ENCODE data around the gene LTB4R2.

Gene LTB4R2

DNA sequence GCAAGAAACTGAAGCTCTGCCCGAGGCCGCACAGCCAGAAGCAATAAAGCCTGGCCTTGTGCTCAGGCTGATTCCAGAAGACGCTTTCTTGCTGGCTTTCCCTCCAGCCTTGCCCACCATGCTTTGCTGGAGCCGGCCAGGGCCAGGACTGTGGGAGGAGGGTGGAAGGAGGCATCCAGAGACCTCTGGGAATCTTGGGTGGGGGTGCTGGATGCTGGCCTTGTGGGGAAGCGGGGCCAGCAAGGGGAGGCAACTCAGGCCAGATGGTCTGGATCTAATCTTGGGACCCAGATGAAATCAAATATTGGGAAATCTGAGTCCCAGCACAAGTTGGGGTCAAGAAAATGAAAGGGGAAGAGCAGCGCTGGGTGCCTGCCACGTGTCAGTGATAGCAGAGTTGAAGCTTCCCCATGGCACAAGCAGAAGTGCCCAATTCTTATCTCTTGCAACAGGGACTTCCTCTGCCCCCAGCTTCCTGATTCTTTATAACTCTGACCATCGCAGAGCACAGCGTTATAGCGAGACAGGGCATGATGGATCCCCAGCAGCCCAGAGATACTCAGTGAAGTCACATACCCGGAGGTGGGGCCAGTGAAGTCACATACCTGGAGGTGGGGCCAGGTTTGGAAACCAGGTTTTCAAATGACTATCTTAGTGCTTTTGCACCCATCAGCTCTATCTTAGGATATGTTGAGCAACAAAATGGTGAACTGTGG, 32.2 kb upstream of the LTB4R2 start:
- DNase-seq: peak; percentile 53

DNA sequence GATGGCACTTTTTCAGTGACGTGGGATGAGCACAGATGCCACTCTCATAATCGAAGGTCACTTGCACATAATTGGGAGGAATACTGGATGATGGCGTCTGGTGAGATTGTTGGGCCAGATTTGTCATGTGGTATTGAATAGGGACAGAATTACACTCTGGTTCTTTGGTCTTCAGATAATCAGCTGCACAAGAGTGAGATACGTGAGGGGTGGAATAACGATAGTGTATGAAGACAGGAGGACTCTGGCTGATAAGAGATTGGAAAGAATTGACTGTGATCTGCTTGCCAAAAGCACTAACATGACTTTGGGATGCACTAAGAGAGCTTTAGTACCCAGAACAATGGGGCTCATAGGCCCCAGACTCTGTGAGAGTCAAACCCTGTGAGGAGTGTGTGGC, 31.5 kb upstream of the LTB4R2 start:
- DNase-seq: no peak

DNA sequence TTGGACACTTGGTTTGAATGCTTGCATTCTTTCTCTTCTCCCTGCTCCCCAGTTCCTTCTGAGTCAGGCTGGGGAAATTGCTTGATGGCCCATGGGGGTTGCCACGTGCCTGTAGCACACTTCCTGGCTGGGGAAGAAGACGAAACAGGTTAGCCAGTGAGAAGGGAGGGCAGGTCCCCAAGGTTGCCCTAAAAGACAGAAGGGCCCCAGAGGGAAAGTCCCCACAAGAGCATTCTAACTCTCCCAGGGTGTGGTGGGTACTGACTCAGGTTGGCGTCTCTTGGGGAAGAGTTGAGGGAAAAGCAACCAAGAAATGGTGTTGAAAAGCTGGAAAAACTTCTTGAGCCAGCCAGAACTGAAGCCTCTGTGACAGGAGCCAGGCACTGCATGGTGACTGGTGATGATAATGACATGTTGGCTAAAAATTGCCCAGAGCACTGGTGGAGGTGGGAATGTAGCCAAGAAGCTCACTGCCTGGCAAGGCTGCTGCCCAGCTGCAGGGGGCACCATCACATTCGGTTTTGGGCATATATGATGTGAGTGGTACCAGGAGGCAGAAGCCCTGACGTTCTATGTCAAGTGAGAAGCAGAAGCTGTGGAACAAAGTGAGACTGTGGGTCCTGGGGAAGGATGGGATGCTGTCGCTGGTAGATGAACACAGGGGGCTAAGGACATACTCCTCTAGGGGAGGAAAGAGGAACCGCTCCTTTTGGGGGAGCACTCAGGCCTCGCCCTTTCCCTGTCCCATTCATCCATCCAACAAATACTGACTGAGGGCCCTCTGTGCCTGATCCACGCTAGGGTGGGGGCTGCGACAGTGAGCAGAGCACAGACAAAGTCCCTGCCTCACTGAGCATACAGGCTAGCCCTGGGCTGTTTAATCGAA, 30.4 kb upstream of the LTB4R2 start:
- peak; percentile 61 for DNase-seq

- DNase-seq: no peak
Measured at GRCh38 chr14:24280797-24281460, 29.0 kb upstream of the LTB4R2 start.

- no peak for DNase-seq
Measured at GRCh38 chr14:24281636-24282035, 28.3 kb upstream of the LTB4R2 start.

DNA sequence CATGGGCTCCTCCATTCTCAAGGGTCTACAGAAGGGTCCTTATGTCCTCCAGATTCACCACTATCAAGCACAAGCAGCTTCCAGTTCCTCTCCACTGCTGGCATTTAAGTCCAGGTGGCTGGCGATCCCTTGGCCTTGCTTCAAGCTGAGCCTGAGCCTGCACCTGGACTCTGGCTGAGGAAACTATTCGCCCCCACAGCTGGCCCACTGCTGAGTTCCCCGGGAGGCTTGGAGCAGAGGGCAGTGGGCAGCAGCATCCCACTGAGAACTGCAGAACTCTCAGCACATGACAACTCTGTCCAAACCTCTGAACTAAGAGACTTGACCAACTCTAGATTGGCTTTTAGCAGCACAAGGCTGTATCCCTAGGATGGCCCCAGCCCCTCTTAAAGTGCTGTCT, 27.2 kb upstream of the LTB4R2 start:
- DNase-seq: no peak

GRCh38 chr14:24283796-24284460, 26.0 kb upstream of the LTB4R2 start:
- DNase-seq: no peak

GRCh38 chr14:24284501-24285035, 25.4 kb upstream of the LTB4R2 start:
- no peak for DNase-seq

DNA sequence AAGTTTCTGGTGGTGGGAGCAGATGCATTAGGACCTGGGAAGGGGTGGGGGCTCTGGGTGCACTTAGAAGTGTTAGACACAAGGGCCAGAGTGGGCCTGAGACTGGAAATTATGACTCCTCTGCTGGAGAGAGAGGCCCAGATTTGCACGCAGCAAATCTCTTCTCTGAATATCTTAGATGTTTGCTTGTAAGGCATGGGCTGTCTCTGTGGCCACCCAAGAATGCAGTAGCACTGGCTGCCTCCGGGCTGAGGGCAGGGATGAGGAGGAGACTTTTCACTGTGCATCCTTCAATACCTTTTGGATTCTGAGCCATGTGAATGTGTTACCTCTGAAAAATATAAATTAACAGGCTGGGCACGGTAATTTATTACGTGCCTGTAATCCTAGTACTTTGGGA, 24.6 kb upstream of the LTB4R2 start:
- DNase-seq: no peak

DNA sequence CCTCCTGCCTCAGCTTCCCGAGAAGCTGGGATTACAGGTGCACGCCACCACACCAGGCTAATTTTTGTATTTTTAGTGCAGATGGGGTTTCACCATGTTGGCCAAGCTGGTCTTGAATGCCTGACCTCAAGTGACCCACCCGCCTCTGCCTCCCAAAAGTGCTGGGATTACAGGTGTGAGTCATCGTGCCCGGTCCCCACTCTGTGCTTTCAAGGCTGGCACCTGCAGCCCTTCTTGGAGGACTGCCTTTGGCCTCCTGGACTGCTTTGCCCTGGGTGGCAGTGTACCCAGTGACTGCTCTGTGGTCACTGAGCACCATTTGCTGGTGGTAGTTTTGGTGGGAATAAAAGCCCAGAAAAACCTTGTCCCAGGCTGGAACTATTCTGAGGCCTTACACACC, 22.9 kb upstream of the LTB4R2 start:
- no peak for DNase-seq

DNA sequence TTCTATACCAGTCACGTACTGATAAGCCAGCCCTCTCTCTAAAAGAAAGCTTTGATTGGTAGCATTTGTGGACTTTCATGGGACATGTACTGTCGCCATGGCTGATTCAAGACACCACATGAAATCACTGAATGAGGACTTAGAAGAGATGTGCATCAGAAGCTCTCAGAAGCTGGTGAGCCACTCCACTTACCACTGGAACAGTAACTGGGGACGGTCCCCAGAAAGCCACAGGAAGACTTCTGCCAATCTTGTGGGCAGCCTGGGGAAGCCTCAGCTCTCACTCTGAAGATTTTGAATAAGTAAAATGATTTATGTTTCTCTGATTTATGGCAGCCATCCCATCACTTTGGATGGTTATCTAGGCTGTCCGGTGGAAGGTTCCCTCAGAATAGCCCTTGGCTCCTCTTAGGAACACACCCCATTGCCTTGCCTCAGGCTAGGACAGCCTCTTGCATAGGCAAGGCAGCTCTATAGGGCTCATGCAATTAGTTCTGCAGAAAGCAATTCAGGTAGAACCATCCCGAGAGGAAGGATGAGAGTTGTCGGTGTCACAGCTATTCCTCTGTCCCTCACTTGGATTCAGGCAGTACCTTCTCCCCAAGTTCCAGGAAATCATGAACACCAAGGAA, 20.2 kb upstream of the LTB4R2 start:
- DNase-seq: no peak

- DNase-seq: no peak
Measured at GRCh38 chr14:24290746-24291145, 19.2 kb upstream of the LTB4R2 start.

DNA sequence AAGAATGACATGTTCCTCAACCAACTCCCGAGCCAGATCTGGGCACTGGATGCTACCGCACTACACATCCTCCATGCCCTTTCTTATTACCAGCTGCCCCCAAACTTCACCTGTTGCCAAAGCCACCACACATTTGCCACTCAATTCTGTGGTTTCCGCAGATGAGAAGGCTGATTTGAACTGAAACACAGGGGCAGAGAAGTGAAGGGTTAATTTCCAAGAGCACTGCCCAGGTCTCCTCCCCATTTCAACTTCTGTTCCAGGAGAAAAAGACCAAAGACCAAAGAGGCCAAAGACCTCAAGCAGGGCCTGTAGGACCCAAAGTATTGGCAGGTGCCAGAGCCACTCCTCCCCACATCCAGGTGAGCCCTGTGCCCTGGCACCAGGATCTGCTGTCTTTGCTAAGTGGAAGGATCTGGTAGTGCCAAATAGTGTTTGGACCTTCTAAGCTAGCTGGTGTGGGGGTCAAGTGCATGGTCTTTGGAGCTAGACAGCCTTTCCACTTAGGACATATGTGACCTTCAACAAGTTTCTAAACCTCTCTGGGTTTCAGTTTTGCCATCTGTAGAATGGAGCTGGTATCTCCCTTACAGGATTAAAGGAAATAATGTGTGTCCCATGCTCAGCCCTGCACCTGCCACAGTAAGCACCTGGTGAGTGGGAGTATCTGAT, 18.4 kb upstream of the LTB4R2 start:
- no peak for DNase-seq

- DNase-seq: no peak
Measured at GRCh38 chr14:24292118-24292807, 17.7 kb upstream of the LTB4R2 start.

DNA sequence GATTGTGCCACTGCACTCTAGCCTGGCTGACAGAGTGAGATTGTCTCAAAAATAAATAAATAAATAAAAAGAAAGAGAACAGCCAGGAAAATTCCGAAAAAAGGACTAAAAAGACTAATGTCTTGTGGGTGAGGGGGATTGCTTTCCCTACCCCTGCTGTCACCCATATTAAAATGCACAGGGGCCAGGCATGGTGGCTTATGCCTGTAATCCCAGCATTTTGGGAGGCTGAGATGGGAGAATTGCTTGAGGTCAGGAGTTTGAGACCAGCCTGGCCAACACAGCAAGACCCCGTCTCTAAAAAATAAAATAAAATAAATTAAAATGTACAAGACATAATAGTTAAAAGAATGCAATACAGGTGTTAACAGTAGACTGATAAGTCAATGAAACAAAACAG, 16.4 kb upstream of the LTB4R2 start:
- DNase-seq: no peak

DNA sequence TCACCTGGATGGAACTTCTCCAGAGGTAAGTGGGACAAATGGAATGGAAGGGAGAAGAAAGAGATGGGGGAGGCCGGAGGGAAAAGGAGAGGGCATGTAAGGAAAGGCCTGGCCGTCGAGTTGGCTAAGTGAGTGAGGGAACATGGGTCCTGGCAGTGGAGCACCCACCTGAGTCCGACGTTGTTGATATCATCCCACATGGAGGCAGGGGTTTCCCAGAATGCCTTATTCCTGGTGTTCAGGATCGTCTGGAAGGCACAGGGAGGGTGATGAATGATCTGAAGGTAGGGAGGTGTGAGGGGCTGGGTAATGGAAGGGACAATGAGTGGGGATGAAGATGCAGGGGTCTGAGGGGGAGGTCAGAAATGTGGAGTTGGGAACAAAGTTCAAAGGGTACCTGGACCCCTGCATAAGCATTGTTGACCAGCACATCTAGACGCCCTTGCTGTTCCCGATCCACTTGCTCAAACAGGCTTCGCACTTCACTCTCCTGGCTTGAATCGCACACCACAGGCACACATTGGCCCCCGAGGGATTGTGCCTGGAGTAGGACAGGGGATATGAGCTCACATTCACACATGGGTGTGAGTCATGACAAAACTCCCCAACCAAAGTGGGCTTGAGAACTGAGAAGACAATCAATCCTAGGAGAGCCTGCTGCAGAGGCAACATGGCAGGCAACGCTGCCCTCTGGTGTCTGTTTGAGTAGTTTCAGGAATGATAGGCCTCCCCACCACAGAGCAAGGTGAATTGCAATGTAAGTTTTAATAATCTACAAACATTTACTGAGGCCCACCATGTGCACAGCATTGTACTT, 13.4 kb upstream of the LTB4R2 start:
- peak; percentile 80 for DNase-seq

DNA sequence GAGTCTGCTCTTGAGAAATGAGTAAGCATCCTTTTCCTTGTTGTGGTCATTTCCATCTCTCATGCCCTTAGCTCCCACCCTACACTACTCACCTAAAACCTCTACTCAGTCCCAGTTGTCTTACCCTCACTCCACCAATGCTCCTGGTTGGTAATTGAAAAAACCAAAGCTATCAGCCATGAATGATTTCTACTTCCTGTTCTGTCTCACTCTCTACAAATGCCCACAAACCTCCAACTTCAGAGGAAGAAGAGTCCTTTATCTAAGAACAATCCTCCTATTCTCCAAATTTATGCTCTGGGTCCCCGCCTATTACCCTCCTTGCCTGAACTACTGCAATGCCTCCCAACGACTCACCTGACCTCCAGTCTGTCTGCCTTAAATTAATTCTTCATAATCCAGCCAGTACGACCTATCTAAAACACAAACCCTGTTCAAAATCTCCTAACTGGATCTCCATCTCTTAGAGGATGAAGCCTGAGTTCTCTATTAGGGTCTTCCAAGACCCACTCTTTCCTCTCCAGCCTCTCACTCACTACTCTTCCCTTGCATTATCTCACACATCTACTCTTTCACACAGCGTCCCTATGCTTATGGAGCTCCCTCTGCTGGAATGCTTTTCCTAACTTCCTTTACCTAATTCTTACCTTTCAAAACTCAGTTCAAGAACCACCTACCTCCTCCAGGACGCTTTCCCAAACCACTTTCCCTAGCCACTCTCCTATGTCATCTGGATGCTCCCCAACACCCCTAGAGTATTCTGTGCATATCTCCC, 12.6 kb upstream of the LTB4R2 start:
- no peak for DNase-seq

DNA sequence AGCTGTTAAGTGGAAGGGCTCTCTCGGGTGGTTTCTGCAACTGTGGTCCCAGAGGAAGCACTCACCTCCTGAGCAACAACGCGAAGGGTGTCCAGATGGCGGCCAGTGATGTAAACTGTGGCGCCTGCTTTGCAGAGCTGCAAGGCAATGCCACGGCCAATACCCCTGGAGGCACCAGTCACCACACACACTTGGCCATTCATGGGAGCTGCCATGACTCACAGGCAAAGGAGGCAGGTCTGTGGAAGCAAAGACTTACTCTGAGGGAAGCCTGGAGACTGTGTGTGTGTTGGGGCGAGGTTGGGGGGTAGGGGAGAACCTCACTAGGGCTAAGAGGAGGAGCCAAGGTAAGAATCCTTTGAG, 11.1 kb upstream of the LTB4R2 start:
- peak; percentile 20 for DNase-seq

Measured in CD4-positive, alpha-beta T cell treated with Interferon gamma for 1 hour (primary cell).